IMR-90 (cell line): ENCODE measurements around the gene GJC1. TPM values are rescaled to one million over a fixed set of nuclear protein-coding genes. Genes with fewer than 3 reads are reported as not detected.

Source experiments
- ATAC-seq: fragments of 200-7000 bp; cut with Tn5 transposase; 2 replicates; pipeline ENCODE4 v1.9.1; 2020; ENCODE audit warnings: low read depth, mild to moderate bottlenecking, moderate library complexity
- BruUV-seq: library from RNA; stranded (reverse); fragments of 400-500 nt; replicated peaks from 2 replicates; lab custom pipeline; 2021; lab: Mats Ljungman, UMichigan
- CTCF ChIA-PET: fragments of 300-600 bp; formaldehyde crosslinking; extraction: SDS; loops from one replicate; lab custom pipeline; 2021; ENCODE audit warnings: antibody characterized with exemption; lab: Yijun Ruan, JAX
- POLR2A ChIA-PET: fragments of 300-600 bp; sonication (Branson Sonifier 250); formaldehyde crosslinking; loops from one replicate; lab custom pipeline; 2022; ENCODE audit warnings: antibody characterized with exemption; ENCODE audit not compliant: unreplicated experiment; lab: Charles Lee
- DNase-seq: peaks from one replicate; pipeline ENCODE4 v3.0.0; 2013
- H2AFZ ChIP-seq: replicated peaks from 2 replicates; pipeline ENCODE3; 2013; ENCODE audit warnings: low read length, mild to moderate bottlenecking; ENCODE audit not compliant: poor library complexity
- H2AK5ac ChIP-seq: 2 replicates; pipeline ENCODE4 v1.6.1; 2013; ENCODE audit warnings: low read depth, low read length, inconsistent platforms
- H2AK9ac ChIP-seq: replicated peaks from 2 replicates; pipeline ENCODE3; 2013; ENCODE audit warnings: mild to moderate bottlenecking, low read depth, low read length, moderate library complexity; ENCODE audit not compliant: poor library complexity
- H2BK120ac ChIP-seq: 2 replicates; pipeline ENCODE4 v1.6.1; 2013; ENCODE audit warnings: low read depth, low read length, inconsistent platforms
- H2BK15ac ChIP-seq: 3 replicates; pipeline ENCODE4 v1.6.1; 2013; ENCODE audit warnings: low read depth, low read length, inconsistent platforms
- H2BK20ac ChIP-seq: 2 replicates; pipeline ENCODE4 v1.6.1; 2013; ENCODE audit warnings: low read depth, mild to moderate bottlenecking, inconsistent platforms, low read length, moderate library complexity
- H2BK5ac ChIP-seq: 2 replicates; pipeline ENCODE4 v1.6.1; 2013; ENCODE audit warnings: mild to moderate bottlenecking, low read depth, low read length, inconsistent platforms; ENCODE audit not compliant: poor library complexity, severe bottlenecking
- H3K14ac ChIP-seq: replicated peaks from 2 replicates; pipeline ENCODE4 v1.6.1; 2013; ENCODE audit warnings: low read depth, low read length, inconsistent platforms
- H3K18ac ChIP-seq: 2 replicates; pipeline ENCODE4 v1.6.1; 2013; ENCODE audit warnings: low read depth, low read length, control low read depth
- H3K23ac ChIP-seq: 2 replicates; pipeline ENCODE4 v1.6.1; 2013; ENCODE audit warnings: low read depth, low read length, inconsistent platforms
- H3K27ac ChIP-seq: 2 replicates; pipeline ENCODE4 v1.5.1; 2013; ENCODE audit warnings: mild to moderate bottlenecking, control low read depth, low read length; ENCODE audit not compliant: insufficient read depth
- H3K27me3 ChIP-seq: 2 replicates; pipeline ENCODE4 v1.6.1; 2013; ENCODE audit warnings: low read length; ENCODE audit not compliant: control insufficient read depth, insufficient read depth
- H3K36me3 ChIP-seq: 2 replicates; pipeline ENCODE4 v1.6.1; 2013; ENCODE audit warnings: low read length, mixed read lengths; ENCODE audit not compliant: control insufficient read depth, insufficient read depth
- H3K4ac ChIP-seq: 2 replicates; pipeline ENCODE4 v1.6.1; 2013; ENCODE audit warnings: low read depth, low read length, inconsistent platforms
- H3K4me1 ChIP-seq: 2 replicates; pipeline ENCODE4 v1.6.1; 2013; ENCODE audit warnings: low read length, mixed read lengths; ENCODE audit not compliant: control insufficient read depth, insufficient read depth
- H3K4me2 ChIP-seq: 2 replicates; pipeline ENCODE4 v1.6.1; 2013; ENCODE audit warnings: low read depth, mild to moderate bottlenecking, control low read depth, low read length, moderate library complexity
- H3K4me3 ChIP-seq: 2 replicates; pipeline ENCODE4 v1.5.1; 2013; ENCODE audit warnings: low read depth, mild to moderate bottlenecking, control low read depth, low read length, moderate library complexity; ENCODE audit not compliant: insufficient read depth
- H3K56ac ChIP-seq: 2 replicates; pipeline ENCODE4 v1.6.1; 2013; ENCODE audit warnings: low read length, inconsistent platforms; ENCODE audit not compliant: insufficient read depth; ENCODE audit errors: extremely low read depth
- H3K79me1 ChIP-seq, 2 experiments: 2 replicates each; pipeline ENCODE4 v1.6.1; 2013; ENCODE audit warnings: low read length in 2 of 2, inconsistent platforms in 1 of 2, low read depth in 1 of 2
- H3K9ac ChIP-seq: 2 replicates; pipeline ENCODE4 v1.6.1; 2013; ENCODE audit warnings: low read depth, low read length, control low read depth
- H3K9me1 ChIP-seq: 2 replicates; pipeline ENCODE4 v1.6.1; 2013; ENCODE audit warnings: low read length, inconsistent platforms; ENCODE audit not compliant: insufficient read depth
- H3K9me3 ChIP-seq: 2 replicates; pipeline ENCODE4 v1.6.1; 2013; ENCODE audit warnings: low read length; ENCODE audit not compliant: control insufficient read depth, insufficient read depth
- H4K20me1 ChIP-seq: 2 replicates; pipeline ENCODE4 v1.6.1; 2013; ENCODE audit warnings: low read length, inconsistent platforms; ENCODE audit not compliant: insufficient read depth
- H4K5ac ChIP-seq: 2 replicates; pipeline ENCODE4 v1.6.1; 2013; ENCODE audit warnings: mild to moderate bottlenecking, low read depth, low read length, control low read depth
- H4K8ac ChIP-seq, 2 experiments: 2 replicates each; pipeline ENCODE4 v1.6.1; 2013; ENCODE audit warnings: low read depth in 2 of 2, low read length in 2 of 2, control low read depth in 1 of 2, inconsistent platforms in 1 of 2
- H4K91ac ChIP-seq: 2 replicates; pipeline ENCODE4 v1.6.1; 2013; ENCODE audit warnings: low read depth, low read length, inconsistent platforms; ENCODE audit not compliant: insufficient read depth
- CEBPB ChIP-seq: IDR thresholded peaks from 2 replicates; pipeline ENCODE4 v1.6.1; 2012; ENCODE audit warnings: low read depth, low read length, improper control_type of control experiment
- MXI1 ChIP-seq: IDR thresholded peaks from 2 replicates; pipeline ENCODE4 v1.6.1; 2012; ENCODE audit warnings: low read depth, mild to moderate bottlenecking, low read length, moderate library complexity, borderline replicate concordance
- RFX5 ChIP-seq: IDR thresholded peaks from 2 replicates; pipeline ENCODE4 v1.8.0; 2012; ENCODE audit warnings: low read depth, mild to moderate bottlenecking, low read length, moderate library complexity
- WGBS, 2 experiments: methylation state at CpG; one replicate each; pipeline versions ENCODE4 v1.1.5 to v1.1.7; 2013; ENCODE audit warnings: missing lambda C conversion rate in 2 of 2; ENCODE audit not compliant: insufficient read length in 1 of 2; ENCODE audit errors: extremely low coverage in 2 of 2; 5-methylcytosine and 5-hydroxymethylcytosine counted together
- dilution Hi-C: fragments of 300-500 bp; cut with HindIII; formaldehyde crosslinking; loops from one replicate; pipeline ENCODE4 v1.14.3; 2018; ENCODE audit warnings: low sequenced_read_pairs; ENCODE audit not compliant: unreplicated experiment
- in situ Hi-C: fragments of 300-500 bp; cut with MboI; formaldehyde crosslinking; loops from 3 replicates; pipeline ENCODE4 v1.14.3; 2019; ENCODE audit warnings: low sequenced_read_pairs, inconsistent platforms, mixed read lengths
- intact Hi-C: fragments of 100-400 bp; cut with micrococcal nuclease; formaldehyde crosslinking; loops from 2 replicates; pipeline ENCODE4 v1.10.0; 2022
- polyA plus RNA-seq, 3 experiments: library from polyadenylated mRNA; depleted of rRNA; stranded (reverse); fragments of >200 nt; gene quantifications; 2 replicates each; pipeline ENCODE4 v1.2.3, GENCODE V29; 2012; ENCODE audit warnings: low replicate concordance in 1 of 3
- total RNA-seq: library from RNA; depleted of rRNA; stranded (reverse); fragments of >200 nt; gene quantifications from 2 replicates; pipeline ENCODE4 v1.2.3, GENCODE V29; 2012

The GJC1 gene
- total and polyA plus RNA-seq, 2 of the 4 experiments (the other 2 are of a cell fraction), result 23.9 to 69.7 TPM

- no peak overlapping the region for H4K8ac ChIP-seq
- CTCF ChIA-PET, result no interaction called here
- H2AK5ac ChIP-seq, result no peak overlapping the region
- no peaks in the 10 kb centered on the region for H3K36me3 ChIP-seq
- no peaks in the 10 kb centered on the region for H4K20me1 ChIP-seq
- POLR2A ChIA-PET, result no interaction called here
- no peak overlapping the region for H3K4me2 ChIP-seq
- H2BK5ac ChIP-seq, result no peak overlapping the region
- H4K91ac ChIP-seq, result no peak overlapping the region
- H3K4ac ChIP-seq, result no peak overlapping the region
- no peak overlapping the region for H4K5ac ChIP-seq
- no peak overlapping the region for H3K14ac ChIP-seq
- peaks cover 13% of the 10 kb centered on the region for H3K4me1 ChIP-seq
- no peak overlapping the region for H3K4me3 ChIP-seq
- H2AFZ ChIP-seq, result no peak overlapping the region
- H3K27me3 ChIP-seq, result no peaks in the 10 kb centered on the region
- H2AK9ac ChIP-seq, result no peak overlapping the region
- no peak overlapping the region for H3K27ac ChIP-seq
- H3K18ac ChIP-seq, result no peak overlapping the region
- no peak overlapping the region for H3K56ac ChIP-seq
- intact Hi-C loops (no loop called here), in situ Hi-C loops (no loop called here), dilution Hi-C loops (no loop called here)
- ATAC-seq, result no peak
- no peak for DNase-seq
- H3K9me3 ChIP-seq, result no peaks in the 10 kb centered on the region
- WGBS, 2 experiments, result 100% methylated on average over 2 of the region's 3 CpGs; no CpG with 5 or more reads in 1 of the 2 experiments
- no peak overlapping the region for H2BK120ac ChIP-seq
- no peak overlapping the region for H2BK20ac ChIP-seq
- H3K23ac ChIP-seq, result no peak overlapping the region
- TF ChIP-seq RFX5, result no peak
- TF ChIP-seq MXI1, result no peak
- TF ChIP-seq CEBPB, result no peak
- BruUV-seq, result no TSS peak
- H2BK15ac ChIP-seq, result no peak overlapping the region
- no peaks in the 10 kb centered on the region for H3K79me1 ChIP-seq
- H3K9me1 ChIP-seq, result peaks cover 4% of the 10 kb centered on the region; the same call in 1 of the 2 replicates
- H3K9ac ChIP-seq, result no peak overlapping the region
Observed at GRCh38 chr17:44840936-44841335, 10.8 kb upstream of the GJC1 start.
